ENCODE results near the gene GLTP.

GLTP gene

DNA sequence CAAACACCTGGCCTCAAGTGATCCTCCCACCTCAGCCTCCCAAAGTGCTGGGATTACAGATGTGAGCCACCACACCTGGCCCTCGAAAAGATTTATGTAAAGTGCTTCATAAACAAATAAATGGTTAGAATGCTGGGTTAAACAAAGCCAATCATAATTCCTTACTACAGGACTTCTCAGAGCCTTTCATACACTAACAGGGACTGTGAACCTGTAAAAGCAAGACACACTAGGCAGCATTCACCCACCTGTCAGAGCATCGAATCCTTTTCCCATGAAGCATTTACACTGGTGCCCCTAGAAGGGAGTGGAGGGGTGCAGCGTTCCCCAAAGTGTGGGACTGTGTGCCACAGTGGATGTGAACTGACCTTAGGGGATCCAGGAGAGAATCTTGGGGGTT is 76.7 kb downstream of the GLTP start:
- Histone ChIP-seq H3K4me1 (ENCODE audit: control insufficient read depth in 1 of 2, insufficient read depth in 1 of 2, low read depth in 1 of 2, low read length in 1 of 2) (peaks cover 0 to 6% of the 10 kb centered on the region in 2 experiments), H3K4me3 (ENCODE audit: low read depth in 1 of 2, low read length in 1 of 2) (no peak overlapping the region), H3K9me3 (no peaks in the 10 kb centered on the region), H3K27me3 (no peaks in the 10 kb centered on the region), H3K27ac (no peak overlapping the region), H3K36me3 (no peaks in the 10 kb centered on the region)
- TF ChIP-seq, protein P1, sequence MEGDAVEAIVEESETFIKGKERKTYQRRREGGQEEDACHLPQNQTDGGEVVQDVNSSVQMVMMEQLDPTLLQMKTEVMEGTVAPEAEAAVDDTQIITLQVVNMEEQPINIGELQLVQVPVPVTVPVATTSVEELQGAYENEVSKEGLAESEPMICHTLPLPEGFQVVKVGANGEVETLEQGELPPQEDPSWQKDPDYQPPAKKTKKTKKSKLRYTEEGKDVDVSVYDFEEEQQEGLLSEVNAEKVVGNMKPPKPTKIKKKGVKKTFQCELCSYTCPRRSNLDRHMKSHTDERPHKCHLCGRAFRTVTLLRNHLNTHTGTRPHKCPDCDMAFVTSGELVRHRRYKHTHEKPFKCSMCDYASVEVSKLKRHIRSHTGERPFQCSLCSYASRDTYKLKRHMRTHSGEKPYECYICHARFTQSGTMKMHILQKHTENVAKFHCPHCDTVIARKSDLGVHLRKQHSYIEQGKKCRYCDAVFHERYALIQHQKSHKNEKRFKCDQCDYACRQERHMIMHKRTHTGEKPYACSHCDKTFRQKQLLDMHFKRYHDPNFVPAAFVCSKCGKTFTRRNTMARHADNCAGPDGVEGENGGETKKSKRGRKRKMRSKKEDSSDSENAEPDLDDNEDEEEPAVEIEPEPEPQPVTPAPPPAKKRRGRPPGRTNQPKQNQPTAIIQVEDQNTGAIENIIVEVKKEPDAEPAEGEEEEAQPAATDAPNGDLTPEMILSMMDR (IDR thresholded peaks at IDR 0.05), result no peak

DNA sequence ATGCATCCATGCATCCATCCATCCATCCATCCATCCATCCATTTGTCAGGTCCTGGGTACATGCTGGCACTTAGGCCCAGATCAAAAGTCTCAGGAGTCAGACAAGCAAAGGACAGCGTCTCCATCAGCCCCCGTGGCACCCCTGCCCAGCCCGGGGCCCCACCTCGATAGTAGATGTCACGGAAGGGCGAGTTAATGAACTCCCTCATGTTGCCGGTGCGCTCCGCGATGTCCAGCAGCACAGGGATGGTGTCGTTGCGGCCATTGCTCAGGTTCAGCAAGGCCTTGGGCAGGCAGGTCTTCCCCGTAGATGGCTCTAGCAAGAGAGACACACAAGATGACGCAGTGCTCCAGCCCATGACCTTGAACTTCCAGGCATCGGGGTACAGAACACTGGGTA is 77.5 kb downstream of the GLTP start:
- no peak overlapping the region for H3K27ac ChIP-seq
- H3K36me3 ChIP-seq, result no peaks in the 10 kb centered on the region
- H3K27me3 ChIP-seq, result no peaks in the 10 kb centered on the region
- H3K4me1 ChIP-seq (ENCODE audit: control insufficient read depth in 1 of 2, insufficient read depth in 1 of 2, low read depth in 1 of 2, low read length in 1 of 2), result peaks cover 0 to 6% of the 10 kb centered on the region in 2 experiments
- no peak overlapping the region for H3K4me3 ChIP-seq (ENCODE audit: low read depth in 1 of 2, low read length in 1 of 2)
- TF ChIP-seq, protein P1 (IDR thresholded peaks at IDR 0.05), result no peak
- H3K9me3 ChIP-seq, result no peaks in the 10 kb centered on the region
